ENCODE measurements around the gene NFU1.
"Not testable (repeated sequence)": the region's sequence is repeated elsewhere in the genome, so short reads cannot be mapped to it uniquely, and the experiment has no call there.

Gene NFU1

GRCh38 chr2:69372767-69373166, 64.5 kb downstream of the NFU1 start:
- H3K4me1 ChIP-seq (ENCODE audit: insufficient read depth, low read length): no peaks in the 10 kb centered on the region
- H3K27ac ChIP-seq (ENCODE audit: low read depth, low read length): no peak overlapping the region
- H3K4me3 ChIP-seq (ENCODE audit: low read depth in 1 of 2, low read length in 2 of 2): no peak overlapping the region
- no peaks in the 10 kb centered on the region for H3K9me3 ChIP-seq (ENCODE audit: low read length)
- H3K27me3 ChIP-seq (ENCODE audit: control insufficient read depth in 1 of 2, insufficient read depth in 2 of 2, low read length in 2 of 2): no peaks in the 10 kb centered on the region
- H3K9ac ChIP-seq (ENCODE audit: low read length): no peak overlapping the region
- peaks cover 29% of the 10 kb centered on the region for H3K36me3 ChIP-seq (ENCODE audit: insufficient read depth, low read length)

- Histone ChIP-seq H3K9ac (ENCODE audit: low read length) (no peak overlapping the region), H3K9me3 (ENCODE audit: low read length) (no peaks in the 10 kb centered on the region), H3K27ac (ENCODE audit: low read depth, low read length) (no peak overlapping the region), H3K4me1 (ENCODE audit: insufficient read depth, low read length) (no peaks in the 10 kb centered on the region), H3K4me3 (ENCODE audit: low read depth in 1 of 2, low read length in 2 of 2) (no peak overlapping the region), H3K36me3 (ENCODE audit: insufficient read depth, low read length) (peaks cover 36% of the 10 kb centered on the region), H3K27me3 (ENCODE audit: control insufficient read depth in 1 of 2, insufficient read depth in 2 of 2, low read length in 2 of 2) (no peaks in the 10 kb centered on the region)
These were observed 67.4 kb downstream of the NFU1 start for GRCh38 chr2:69369802-69370201.

- H3K27me3 ChIP-seq (ENCODE audit: control insufficient read depth in 1 of 2, insufficient read depth in 2 of 2, low read length in 2 of 2): no peaks in the 10 kb centered on the region
- no peak overlapping the region for H3K27ac ChIP-seq (ENCODE audit: low read depth, low read length)
- H3K4me1 ChIP-seq (ENCODE audit: insufficient read depth, low read length): no peaks in the 10 kb centered on the region
- H3K9ac ChIP-seq (ENCODE audit: low read length): no peak overlapping the region
- no peak overlapping the region for H3K4me3 ChIP-seq (ENCODE audit: low read depth in 1 of 2, low read length in 2 of 2)
- no peaks in the 10 kb centered on the region for H3K9me3 ChIP-seq (ENCODE audit: low read length)
- H3K36me3 ChIP-seq (ENCODE audit: insufficient read depth, low read length): peaks cover 38% of the 10 kb centered on the region
These were observed 68.6 kb downstream of the NFU1 start for GRCh38 chr2:69368588-69368987.

GRCh38 chr2:69359371-69359770, 77.9 kb downstream of the NFU1 start:
- H3K27ac ChIP-seq (ENCODE audit: low read depth, low read length): no peak overlapping the region
- no peak overlapping the region for H3K9ac ChIP-seq (ENCODE audit: low read length)
- H3K27me3 ChIP-seq (ENCODE audit: control insufficient read depth in 1 of 2, insufficient read depth in 2 of 2, low read length in 2 of 2): no peaks in the 10 kb centered on the region
- H3K36me3 ChIP-seq (ENCODE audit: insufficient read depth, low read length): peaks cover 51% of the 10 kb centered on the region
- H3K4me1 ChIP-seq (ENCODE audit: insufficient read depth, low read length): no peaks in the 10 kb centered on the region
- no peak overlapping the region for H3K4me3 ChIP-seq (ENCODE audit: low read depth in 1 of 2, low read length in 2 of 2)
- H3K9me3 ChIP-seq (ENCODE audit: low read length): no peaks in the 10 kb centered on the region

GRCh38 chr2:69358914-69359313, 78.3 kb downstream of the NFU1 start:
- H3K4me3 ChIP-seq (ENCODE audit: low read depth in 1 of 2, low read length in 2 of 2): no peak overlapping the region
- H3K4me1 ChIP-seq (ENCODE audit: insufficient read depth, low read length): no peaks in the 10 kb centered on the region
- no peaks in the 10 kb centered on the region for H3K27me3 ChIP-seq (ENCODE audit: control insufficient read depth in 1 of 2, insufficient read depth in 2 of 2, low read length in 2 of 2)
- no peaks in the 10 kb centered on the region for H3K9me3 ChIP-seq (ENCODE audit: low read length)
- no peak overlapping the region for H3K9ac ChIP-seq (ENCODE audit: low read length)
- no peak overlapping the region for H3K27ac ChIP-seq (ENCODE audit: low read depth, low read length)
- peaks cover 56% of the 10 kb centered on the region for H3K36me3 ChIP-seq (ENCODE audit: insufficient read depth, low read length)

GRCh38 chr2:69356471-69356870, 80.8 kb downstream of the NFU1 start:
- no peaks in the 10 kb centered on the region for H3K4me1 ChIP-seq (ENCODE audit: insufficient read depth, low read length)
- H3K27ac ChIP-seq (ENCODE audit: low read depth, low read length): no peak overlapping the region
- H3K9ac ChIP-seq (ENCODE audit: low read length): no peak overlapping the region
- H3K36me3 ChIP-seq (ENCODE audit: insufficient read depth, low read length): peaks cover 38% of the 10 kb centered on the region
- H3K9me3 ChIP-seq (ENCODE audit: low read length): no peaks in the 10 kb centered on the region
- H3K4me3 ChIP-seq (ENCODE audit: low read depth in 1 of 2, low read length in 2 of 2): no peak overlapping the region
- no peaks in the 10 kb centered on the region for H3K27me3 ChIP-seq (ENCODE audit: control insufficient read depth in 1 of 2, insufficient read depth in 2 of 2, low read length in 2 of 2)

- H3K9me3 ChIP-seq (ENCODE audit: low read length); H3K9ac ChIP-seq (ENCODE audit: low read length); H3K27ac ChIP-seq (ENCODE audit: low read depth, low read length); H3K4me1 ChIP-seq (ENCODE audit: insufficient read depth, low read length); H3K4me3 ChIP-seq (ENCODE audit: low read depth in 1 of 2, low read length in 2 of 2); H3K27me3 ChIP-seq (ENCODE audit: control insufficient read depth in 1 of 2, insufficient read depth in 2 of 2, low read length in 2 of 2): not testable (repeated sequence)
- H3K36me3 ChIP-seq (ENCODE audit: insufficient read depth, low read length): peaks cover 36% of the 10 kb centered on the region
These were observed 82.3 kb downstream of the NFU1 start for GRCh38 chr2:69354976-69355375.

GRCh38 chr2:69353360-69353759, 83.9 kb downstream of the NFU1 start:
- Histone ChIP-seq H3K27me3 (ENCODE audit: control insufficient read depth in 1 of 2, insufficient read depth in 2 of 2, low read length in 2 of 2) (no peaks in the 10 kb centered on the region), H3K4me3 (ENCODE audit: low read depth in 1 of 2, low read length in 2 of 2) (no peak overlapping the region), H3K27ac (ENCODE audit: low read depth, low read length) (no peak overlapping the region), H3K36me3 (ENCODE audit: insufficient read depth, low read length) (peaks cover 46% of the 10 kb centered on the region), H3K9ac (ENCODE audit: low read length) (no peak overlapping the region), H3K9me3 (ENCODE audit: low read length) (no peaks in the 10 kb centered on the region), H3K4me1 (ENCODE audit: insufficient read depth, low read length) (no peaks in the 10 kb centered on the region)

- Histone ChIP-seq H3K27ac (ENCODE audit: low read depth, low read length) (no peak overlapping the region), H3K4me3 (ENCODE audit: low read depth in 1 of 2, low read length in 2 of 2) (no peak overlapping the region), H3K36me3 (ENCODE audit: insufficient read depth, low read length) (peaks cover 46% of the 10 kb centered on the region), H3K9ac (ENCODE audit: low read length) (no peak overlapping the region), H3K27me3 (ENCODE audit: control insufficient read depth in 1 of 2, insufficient read depth in 2 of 2, low read length in 2 of 2) (no peaks in the 10 kb centered on the region), H3K9me3 (ENCODE audit: low read length) (no peaks in the 10 kb centered on the region), H3K4me1 (ENCODE audit: insufficient read depth, low read length) (no peaks in the 10 kb centered on the region)
These were observed 88.5 kb downstream of the NFU1 start for GRCh38 chr2:69348781-69349180.

All from muscle layer of colon (tissue), 2 donors.